Fibroblast of skin of back (primary cell): ENCODE results near the gene MAPK8.
"Not testable (repeated sequence)": the region's sequence is repeated elsewhere in the genome, so short reads cannot be mapped to it uniquely, and the experiment has no call there.

Source experiments
- DNase-seq: peaks from one replicate; pipeline ENCODE4 v3.0.0-alpha.2; 2013

Gene MAPK8

GRCh38 chr10:48421862-48422261 lies 115.4 kb downstream of the MAPK8 start:
- not testable (repeated sequence) for DNase-seq

GRCh38 chr10:48423884-48424283 lies 117.4 kb downstream of the MAPK8 start:
- DNase-seq = no peak

- no peak for DNase-seq
Measured at GRCh38 chr10:48428896-48429295, 122.4 kb downstream of the MAPK8 start.

GRCh38 chr10:48429309-48429708 lies 122.8 kb downstream of the MAPK8 start:
- DNase-seq = no peak

GRCh38 chr10:48430402-48430993 lies 124.0 kb downstream of the MAPK8 start:
- no peak for DNase-seq

- no peak for DNase-seq
Measured at GRCh38 chr10:48431871-48432270, 125.4 kb downstream of the MAPK8 start.

GRCh38 chr10:48437546-48437945 lies 131.1 kb downstream of the MAPK8 start:
- no peak for DNase-seq

- peak; percentile 88 for DNase-seq
Measured at GRCh38 chr10:48439031-48439430, 132.6 kb downstream of the MAPK8 start.

GRCh38 chr10:48439581-48440041 lies 133.1 kb downstream of the MAPK8 start:
- peak; percentile 39 for DNase-seq

GRCh38 chr10:48440771-48441170 lies 134.3 kb downstream of the MAPK8 start:
- no peak for DNase-seq

- no peak for DNase-seq
Measured at GRCh38 chr10:48442090-48442808, 135.8 kb downstream of the MAPK8 start.

GRCh38 chr10:48442809-48443177 lies 136.3 kb downstream of the MAPK8 start:
- no peak for DNase-seq

- peak; percentile 35 for DNase-seq
Measured at GRCh38 chr10:48444266-48444665, 137.8 kb downstream of the MAPK8 start.

GRCh38 chr10:48444861-48445841 lies 138.7 kb downstream of the MAPK8 start:
- no peak for DNase-seq

GRCh38 chr10:48445932-48446331 lies 139.5 kb downstream of the MAPK8 start:
- DNase-seq = no peak

GRCh38 chr10:48446785-48447184 lies 140.3 kb downstream of the MAPK8 start:
- DNase-seq = no peak

- no peak for DNase-seq
Measured at GRCh38 chr10:48447356-48448215, 141.1 kb downstream of the MAPK8 start.

GRCh38 chr10:48448796-48449195 lies 142.3 kb downstream of the MAPK8 start:
- DNase-seq = peak; percentile 69

- no peak for DNase-seq
Measured at GRCh38 chr10:48449501-48450232, 143.2 kb downstream of the MAPK8 start.

- no peak for DNase-seq
Measured at GRCh38 chr10:48450233-48450740, 143.8 kb downstream of the MAPK8 start.
